ENCODE measurements around the gene YAF2. TPM values are rescaled to one million over a fixed set of nuclear protein-coding genes. Genes with fewer than 3 reads are reported as not detected.

Gene YAF2
- total RNA-seq, 1 donor from 2014 or later: 22.4 TPM

GRCh38 chr12:42167711-42168110 lies 70.3 kb downstream of the YAF2 start:
- Mint-ChIP-seq H3K36me3 (peaks cover 15% of the 10 kb centered on the region), H3K27ac (no peak overlapping the region), H3K27me3 (ENCODE audit: insufficient read depth, low read depth) (no peaks in the 10 kb centered on the region), H3K9me3 (peaks cover 2% of the 10 kb centered on the region), H3K4me1 (no peaks in the 10 kb centered on the region), H3K4me3 (no peak overlapping the region)
- Histone ChIP-seq H3K36me3 (no peaks in the 10 kb centered on the region), H3K4me1 (no peaks in the 10 kb centered on the region), H3K27ac (no peak overlapping the region), H3K4me3 (no peak overlapping the region), H3K79me2 (ENCODE audit: low read depth) (no peaks in the 10 kb centered on the region), H3F3A (ENCODE audit: low read depth) (no peaks in the 10 kb centered on the region), H2AFZ (replicated peaks) (no peak overlapping the region), H3K9ac (no peak overlapping the region), H3K4me2 (no peak overlapping the region), H4K20me1 (ENCODE audit: low read depth) (no peaks in the 10 kb centered on the region), H3K9me3 (ENCODE audit: low read depth) (no peaks in the 10 kb centered on the region), H3K27me3 (no peaks in the 10 kb centered on the region)
- no peak for TF ChIP-seq CTCF (IDR thresholded peaks at IDR 0.05)
- no peak for TF ChIP-seq EZH2phosphoT487 (IDR thresholded peaks at IDR 0.05)
- TF ChIP-seq EZH2 (IDR thresholded peaks at IDR 0.05): no peak
- no peak for DNase-seq (ENCODE audit: low spot score)

- Mint-ChIP-seq H3K9me3 (peaks cover 2% of the 10 kb centered on the region), H3K27me3 (ENCODE audit: insufficient read depth, low read depth) (no peaks in the 10 kb centered on the region), H3K36me3 (peaks cover 13% of the 10 kb centered on the region), H3K4me1 (no peaks in the 10 kb centered on the region), H3K4me3 (no peak overlapping the region), H3K27ac (no peak overlapping the region)
- H3K9me3 ChIP-seq (ENCODE audit: low read depth): no peaks in the 10 kb centered on the region
- no peaks in the 10 kb centered on the region for H4K20me1 ChIP-seq (ENCODE audit: low read depth)
- H3K79me2 ChIP-seq (ENCODE audit: low read depth): no peaks in the 10 kb centered on the region
- no peak overlapping the region for H3K4me2 ChIP-seq
- no peak overlapping the region for H2AFZ ChIP-seq (replicated peaks)
- H3K27ac ChIP-seq: no peak overlapping the region
- DNase-seq (ENCODE audit: low spot score): no peak
- H3K36me3 ChIP-seq: no peaks in the 10 kb centered on the region
- H3K27me3 ChIP-seq: no peaks in the 10 kb centered on the region
- H3K4me3 ChIP-seq: no peak overlapping the region
- H3F3A ChIP-seq (ENCODE audit: low read depth): no peaks in the 10 kb centered on the region
- H3K9ac ChIP-seq: no peak overlapping the region
- H3K4me1 ChIP-seq: peaks cover 2% of the 10 kb centered on the region
- no peak for TF ChIP-seq EZH2 (IDR thresholded peaks at IDR 0.05)
- TF ChIP-seq EZH2phosphoT487 (IDR thresholded peaks at IDR 0.05): no peak
- TF ChIP-seq CTCF (IDR thresholded peaks at IDR 0.05): no peak
Observed at GRCh38 chr12:42166501-42166900, 71.5 kb downstream of the YAF2 start.

- peaks cover 16% of the 10 kb centered on the region for H3K36me3 Mint-ChIP-seq
- Histone ChIP-seq H3K79me2 (ENCODE audit: low read depth) (no peaks in the 10 kb centered on the region), H3K27me3 (no peaks in the 10 kb centered on the region), H3K36me3 (no peaks in the 10 kb centered on the region), H3K9me3 (ENCODE audit: low read depth) (no peaks in the 10 kb centered on the region), H2AFZ (replicated peaks) (no peak overlapping the region), H4K20me1 (ENCODE audit: low read depth) (no peaks in the 10 kb centered on the region), H3K4me2 (no peak overlapping the region), H3K4me1 (peaks cover 11% of the 10 kb centered on the region), H3K9ac (no peak overlapping the region), H3K4me3 (no peak overlapping the region), H3F3A (ENCODE audit: low read depth) (no peaks in the 10 kb centered on the region), H3K27ac (no peak overlapping the region)
- H3K4me1 Mint-ChIP-seq: no peaks in the 10 kb centered on the region
- no peaks in the 10 kb centered on the region for H3K27me3 Mint-ChIP-seq (ENCODE audit: insufficient read depth, low read depth)
- DNase-seq (ENCODE audit: low spot score): no peak
- H3K4me3 Mint-ChIP-seq: no peak overlapping the region
- H3K9me3 Mint-ChIP-seq: peaks cover 2% of the 10 kb centered on the region
- no peak overlapping the region for H3K27ac Mint-ChIP-seq
- TF ChIP-seq CTCF (IDR thresholded peaks at IDR 0.05) (no peak), EZH2phosphoT487 (IDR thresholded peaks at IDR 0.05) (no peak), EZH2 (IDR thresholded peaks at IDR 0.05) (no peak)
Observed at GRCh38 chr12:42163913-42164312, 74.1 kb downstream of the YAF2 start.
